ENCODE measurements around the gene TCF4. TPM values are rescaled to one million over a fixed set of nuclear protein-coding genes. Genes with fewer than 3 reads are reported as not detected.

The TCF4 gene
- 0.91 to 2.2 TPM (median 1.5 TPM) in 5 replicates for total RNA-seq (2022; extraction: Qiagen RNA extraction; ENCODE audit: low read depth)

GRCh38 chr18:55588111-55588869, at the start of gene TCF4:
Gene TCF4 (minus strand): TSS chr18:55588192. CDS start chr18:55587116, 1,076 bp downstream.

